Activated CD4-positive, alpha-beta T cell treated with anti-CD3 and anti-CD28 coated beads for 48 hours (primary cell): ENCODE data around the gene CTSS.
"Not testable (repeated sequence)": the region's sequence is repeated elsewhere in the genome, so short reads cannot be mapped to it uniquely, and the experiment has no call there.

ENCODE experiments used
- DNase-seq: peaks from one replicate; pipeline ENCODE4 v3.0.0-alpha.2; 2020

The CTSS gene

GRCh38 chr1:150765296-150765976, at the start of gene CTSS:
TSS of gene CTSS (minus strand) at chr1:150765778. CDS start at chr1:150764763, 1,015 bp downstream.
- DNase-seq = no peak

DNA sequence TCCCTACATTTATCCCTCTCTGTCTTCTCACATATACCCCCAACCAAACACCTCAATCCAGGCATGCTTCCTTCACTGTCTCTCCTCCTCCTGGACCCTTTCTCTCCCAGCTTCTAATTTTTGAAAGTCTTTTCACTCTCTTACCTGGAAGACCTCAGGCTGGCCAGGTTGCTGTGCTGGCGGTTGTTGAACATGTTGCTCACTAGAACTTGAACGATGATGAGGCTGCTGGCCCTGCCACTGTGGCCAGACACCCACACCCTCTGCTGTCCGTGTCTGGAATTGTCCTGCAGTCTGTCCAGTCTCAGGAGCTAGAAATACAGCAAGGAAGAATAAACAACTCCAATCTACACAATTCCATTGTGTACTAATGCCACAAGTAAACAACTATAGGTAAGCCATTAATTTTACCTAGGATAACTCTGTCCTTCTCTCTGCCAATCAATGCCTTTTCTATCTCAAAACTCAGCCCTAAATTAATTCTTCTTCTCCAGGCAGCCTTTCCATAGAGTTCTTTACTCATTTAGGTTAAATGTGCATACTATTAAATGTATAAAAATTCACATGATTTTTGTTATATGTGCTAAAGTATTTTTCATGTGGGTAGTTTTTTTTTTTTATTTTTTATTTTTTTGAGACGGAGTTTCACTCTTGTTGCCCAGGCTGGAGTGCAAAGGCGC, 47.6 kb upstream of the CTSS start:
- peak; percentile 13 for DNase-seq

GRCh38 chr1:150810958-150811659, 45.5 kb upstream of the CTSS start:
- DNase-seq = no peak

DNA sequence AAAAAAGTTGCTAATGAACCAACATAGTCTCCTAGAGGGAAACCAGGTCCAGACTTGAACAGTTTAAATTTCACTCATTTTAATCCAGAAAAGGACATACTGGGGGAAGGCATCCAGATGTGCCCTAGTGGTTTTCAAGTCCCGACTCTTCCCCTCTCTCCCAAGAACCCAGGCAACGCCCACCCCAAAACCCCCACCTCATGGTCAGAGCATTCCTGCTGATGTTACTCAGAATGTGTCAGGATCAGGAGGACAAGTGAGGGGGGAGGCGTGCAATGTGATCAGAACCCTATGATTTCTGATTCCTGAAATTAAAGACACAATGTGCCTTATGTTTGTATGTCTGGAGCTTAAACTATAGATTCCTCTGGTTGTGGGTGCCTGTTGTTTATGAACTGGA, 44.1 kb upstream of the CTSS start:
- DNase-seq = no peak

DNA sequence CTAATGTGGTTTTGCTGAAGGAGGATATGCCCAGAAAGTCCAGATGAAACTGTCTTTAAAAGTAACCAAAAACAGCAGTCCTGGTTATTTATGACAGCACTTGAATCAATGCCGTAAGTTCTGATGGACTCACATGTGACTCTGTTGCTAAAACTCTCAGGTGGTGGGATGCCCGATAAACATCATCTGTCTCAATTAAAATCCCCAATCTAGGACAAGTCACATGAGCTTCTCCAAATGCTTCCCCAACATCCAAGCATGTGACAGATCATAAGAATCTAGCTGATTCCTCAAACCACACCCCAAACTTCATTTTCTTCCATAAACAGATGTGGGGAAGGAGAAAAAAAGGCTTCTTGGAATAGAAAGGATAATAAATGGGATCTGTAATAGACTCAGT, 43.3 kb upstream of the CTSS start:
- no peak for DNase-seq

- no peak for DNase-seq
Measured at GRCh38 chr1:150808121-150808520, 42.5 kb upstream of the CTSS start, which contains the start of gene CTSK. TSS of gene CTSK (minus strand) at chr1:150808260. CDS start at chr1:150806805, 1,455 bp downstream.

GRCh38 chr1:150807249-150808023, 41.9 kb upstream of the CTSS start:
- DNase-seq = no peak

DNA sequence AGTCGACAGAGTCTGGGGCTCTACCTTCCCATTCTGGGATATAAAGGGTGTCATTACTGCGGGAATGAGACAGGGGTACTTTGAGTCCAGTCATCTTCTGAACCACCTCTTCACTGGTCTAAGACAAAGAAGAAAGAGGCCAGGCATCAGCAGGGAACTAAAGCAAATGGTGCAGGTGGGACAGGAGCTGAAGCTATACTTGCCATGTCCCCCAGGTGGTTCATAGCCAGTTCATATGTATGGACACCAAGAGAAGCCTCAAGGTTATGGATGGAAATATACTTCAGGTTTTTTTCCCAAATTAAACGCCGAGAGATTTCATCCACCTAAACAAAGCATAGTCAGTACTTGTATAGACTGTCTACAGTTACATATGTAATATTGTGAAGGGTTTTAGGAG, 40.3 kb upstream of the CTSS start:
- DNase-seq = no peak

DNA sequence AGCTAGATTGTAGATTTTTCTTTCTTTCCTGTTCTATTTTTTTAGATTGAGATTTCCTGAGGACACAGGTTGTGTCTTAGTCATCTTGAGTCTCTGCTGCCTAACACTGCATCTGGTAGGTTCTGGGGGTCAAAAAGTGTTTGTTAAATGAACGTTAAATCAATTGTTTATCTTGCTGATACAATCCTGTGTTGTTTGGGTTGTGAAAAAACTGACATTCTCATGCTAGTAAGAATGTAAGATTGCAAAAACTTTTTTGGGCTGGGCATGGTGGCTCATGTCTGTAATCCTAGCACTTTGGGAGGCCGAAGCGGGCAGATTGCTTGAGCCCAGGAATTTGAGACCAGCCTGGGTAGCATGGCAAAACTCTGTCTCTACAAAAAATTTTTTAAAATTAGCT, 39.1 kb upstream of the CTSS start:
- DNase-seq = no peak

DNA sequence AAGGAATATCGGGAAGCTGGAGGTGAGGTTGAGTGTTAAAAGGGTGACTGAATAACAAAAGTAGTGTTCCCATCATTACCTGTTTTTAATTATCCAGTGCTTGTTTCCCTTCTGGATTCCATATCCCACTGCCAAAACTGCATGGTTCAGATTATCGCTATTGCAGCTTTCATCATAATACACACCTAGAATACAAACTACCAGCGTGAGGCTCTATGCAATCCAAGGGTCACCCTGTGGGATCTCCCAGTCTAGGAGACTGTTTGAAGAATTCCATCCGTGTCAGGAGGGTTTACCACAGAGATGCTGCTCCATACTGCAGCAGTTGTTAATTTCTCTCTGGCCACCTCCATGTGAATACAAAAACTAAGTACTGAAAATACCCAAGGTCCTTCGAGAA, 33.5 kb upstream of the CTSS start:
- DNase-seq = no peak

DNA sequence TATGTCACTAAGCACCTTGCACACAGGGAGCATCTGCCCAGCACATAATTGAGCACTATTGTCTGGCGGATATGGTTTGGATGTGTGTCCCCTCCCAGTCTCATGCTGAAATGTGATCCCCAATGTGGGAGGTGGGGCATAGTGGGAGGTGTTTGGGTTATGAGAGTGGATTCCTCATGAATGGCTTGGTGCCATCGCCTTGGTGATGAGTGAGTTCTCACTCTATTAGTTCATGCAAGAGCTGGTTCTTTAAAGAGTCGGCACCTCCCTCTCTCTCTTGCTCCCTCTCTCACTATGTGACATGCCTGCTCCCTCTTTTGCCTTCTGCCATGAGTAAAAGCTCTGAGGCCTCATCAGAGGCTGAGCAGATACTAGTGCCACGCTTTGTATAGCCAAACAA, 32.9 kb upstream of the CTSS start:
- DNase-seq = no peak

GRCh38 chr1:150796374-150796773, 30.8 kb upstream of the CTSS start:
- DNase-seq = no peak

DNA sequence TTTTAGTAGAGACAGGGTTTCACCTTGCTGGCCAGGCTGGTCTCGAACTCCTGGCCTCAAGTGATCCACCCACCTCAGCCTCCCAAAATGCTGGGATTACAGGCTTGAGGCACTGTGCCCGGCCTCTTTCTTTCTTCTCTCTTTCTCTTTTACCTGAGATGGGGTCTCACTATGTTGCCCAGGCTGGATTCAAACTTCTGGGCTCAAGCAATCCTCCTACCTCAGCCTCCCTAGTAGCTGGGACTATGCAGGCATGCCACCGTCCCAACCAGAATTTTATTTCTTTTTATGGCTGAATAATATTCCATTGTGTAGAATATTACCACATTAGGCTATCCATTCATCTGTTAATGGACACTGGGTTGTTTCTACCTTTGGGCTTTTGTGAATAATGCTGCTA, 28.2 kb upstream of the CTSS start:
- not testable (repeated sequence) for DNase-seq

- no peak for DNase-seq
Measured at GRCh38 chr1:150793221-150793620, 27.6 kb upstream of the CTSS start.

- no peak for DNase-seq
Measured at GRCh38 chr1:150791585-150791984, 26.0 kb upstream of the CTSS start.

- DNase-seq = no peak
Measured at GRCh38 chr1:150789396-150789795, 23.8 kb upstream of the CTSS start.

GRCh38 chr1:150788946-150789345, 23.4 kb upstream of the CTSS start:
- DNase-seq = no peak

DNA sequence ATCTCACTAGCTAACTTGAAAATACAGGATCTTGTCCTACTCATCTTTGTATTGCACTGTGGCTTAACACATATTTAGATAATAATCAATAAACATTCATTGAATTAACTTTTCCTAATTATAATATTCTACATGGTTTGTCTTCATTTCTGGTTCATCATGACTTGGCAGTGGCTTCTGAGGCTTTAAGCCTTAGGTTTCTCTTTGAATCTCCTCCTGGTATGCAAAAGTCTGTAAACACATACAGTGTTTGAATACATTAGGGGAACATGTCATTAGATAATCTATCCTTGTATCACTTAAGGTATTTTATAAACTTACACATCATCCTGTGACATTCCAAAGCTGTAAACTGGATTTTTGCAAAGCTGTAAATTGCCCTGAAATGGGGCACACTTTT, 21.9 kb upstream of the CTSS start:
- DNase-seq = no peak

DNA sequence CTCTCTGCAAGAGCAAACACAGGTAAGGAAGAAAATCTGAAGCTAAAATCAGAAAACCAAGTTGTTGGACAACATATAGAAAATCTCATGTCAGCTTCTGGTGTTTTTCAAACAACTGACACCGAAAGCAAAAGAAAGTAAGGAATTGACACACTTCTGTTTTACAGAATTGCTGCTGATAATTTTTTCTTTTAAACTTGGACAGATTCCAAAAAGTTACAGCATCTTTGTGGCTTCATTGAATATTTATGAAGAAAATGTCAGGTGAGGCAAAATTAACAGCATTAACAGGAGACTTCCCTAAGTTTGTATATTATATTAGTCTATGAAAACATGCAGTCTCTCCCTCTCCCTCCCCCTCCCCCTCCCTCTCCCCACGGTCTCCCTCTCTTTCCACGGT, 14.9 kb upstream of the CTSS start:
- DNase-seq = no peak

GRCh38 chr1:150778409-150778808, 12.8 kb upstream of the CTSS start:
- DNase-seq = no peak

- no peak for DNase-seq
Measured at GRCh38 chr1:150777544-150777943, 12.0 kb upstream of the CTSS start.

DNA sequence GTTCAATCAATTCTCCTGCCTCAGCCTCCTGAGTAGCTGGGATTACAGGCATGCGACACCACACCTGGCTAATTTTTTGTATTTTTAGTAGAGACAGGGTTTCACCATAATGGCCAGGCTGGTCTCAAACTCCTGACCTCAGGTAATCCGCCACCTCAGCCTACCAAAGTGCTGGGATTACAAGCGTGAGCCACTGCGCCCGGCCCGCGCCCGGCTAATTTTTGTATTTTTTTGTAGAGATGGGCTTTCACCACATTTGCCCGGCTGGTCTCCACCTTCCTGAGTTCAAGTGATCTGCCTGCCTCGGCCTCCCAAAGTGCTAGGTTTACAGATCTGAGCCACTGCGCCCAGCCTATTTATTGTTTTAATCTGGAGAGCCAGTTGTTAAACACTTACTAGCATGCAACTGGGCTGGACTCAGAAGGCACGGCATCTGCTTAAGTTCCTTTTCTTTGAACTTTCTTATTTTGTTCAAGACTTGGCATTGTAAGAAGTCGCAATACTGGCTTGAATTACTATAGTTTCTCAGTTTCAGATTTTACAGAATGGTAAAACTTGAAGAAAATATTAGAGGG, 10.4 kb upstream of the CTSS start:
- not testable (repeated sequence) for DNase-seq

GRCh38 chr1:150775276-150775675, 9.7 kb upstream of the CTSS start:
- no peak for DNase-seq
